HG03558 (cell line): Measurements from ENCODE around the gene BANP.
A peak's percentile ranks its signal among the peaks of the same experiment; 100 is the strongest.

Experiments used
- ATAC-seq: cut with Tn5 transposase; IDR thresholded peaks from one replicate; pipeline ENCODE4 v1.9.1; 2021; ENCODE audit warnings: moderate number of reproducible peaks; ENCODE audit not compliant: unreplicated experiment; ENCODE audit errors: extremely low read depth

BANP gene

GRCh38 chr16:88061346-88062110, 110.3 kb downstream of the BANP start:
- ATAC-seq: no peak

DNA sequence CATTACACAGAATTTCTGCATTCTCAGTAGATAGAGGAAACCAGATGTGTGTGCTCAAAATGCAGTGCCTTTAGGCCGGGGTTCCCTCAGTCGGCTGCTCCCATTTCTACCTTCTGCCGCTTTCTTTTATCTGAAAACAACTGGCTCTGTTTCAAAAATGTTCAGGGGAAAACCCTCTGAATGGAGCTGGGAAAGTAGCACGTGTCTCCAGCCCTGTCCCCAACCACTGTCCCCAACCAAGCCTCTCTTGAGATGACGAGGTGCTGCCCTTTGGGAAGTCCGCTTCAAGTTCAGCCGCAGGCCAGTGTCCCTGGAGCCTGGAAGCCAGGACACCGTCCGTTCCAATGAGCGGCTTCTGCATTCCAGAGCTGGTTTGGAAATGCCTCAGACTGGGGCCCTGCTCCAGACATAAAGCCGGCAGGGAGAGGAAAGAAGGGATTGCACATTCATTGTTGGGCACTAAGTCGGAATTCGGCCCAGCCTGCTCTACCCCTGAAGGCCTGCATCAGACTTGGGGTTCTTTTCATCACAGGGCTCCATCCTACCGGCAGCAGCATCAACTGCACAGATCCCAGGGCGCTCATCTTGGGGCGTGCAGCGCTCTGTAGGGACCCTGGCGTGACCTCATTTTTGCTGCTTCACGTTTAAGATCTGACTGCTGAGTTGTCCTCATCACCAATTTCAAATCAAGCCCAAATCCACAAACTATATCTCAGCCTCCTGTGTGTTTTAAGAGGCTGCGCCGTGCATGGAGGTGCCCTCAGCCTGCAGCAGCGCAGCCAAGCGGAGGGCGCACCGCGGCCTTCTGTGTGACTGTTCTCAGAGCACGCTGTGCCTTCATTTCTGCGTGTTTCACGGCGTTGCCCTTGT, 111.3 kb downstream of the BANP start:
- ATAC-seq: no peak

DNA sequence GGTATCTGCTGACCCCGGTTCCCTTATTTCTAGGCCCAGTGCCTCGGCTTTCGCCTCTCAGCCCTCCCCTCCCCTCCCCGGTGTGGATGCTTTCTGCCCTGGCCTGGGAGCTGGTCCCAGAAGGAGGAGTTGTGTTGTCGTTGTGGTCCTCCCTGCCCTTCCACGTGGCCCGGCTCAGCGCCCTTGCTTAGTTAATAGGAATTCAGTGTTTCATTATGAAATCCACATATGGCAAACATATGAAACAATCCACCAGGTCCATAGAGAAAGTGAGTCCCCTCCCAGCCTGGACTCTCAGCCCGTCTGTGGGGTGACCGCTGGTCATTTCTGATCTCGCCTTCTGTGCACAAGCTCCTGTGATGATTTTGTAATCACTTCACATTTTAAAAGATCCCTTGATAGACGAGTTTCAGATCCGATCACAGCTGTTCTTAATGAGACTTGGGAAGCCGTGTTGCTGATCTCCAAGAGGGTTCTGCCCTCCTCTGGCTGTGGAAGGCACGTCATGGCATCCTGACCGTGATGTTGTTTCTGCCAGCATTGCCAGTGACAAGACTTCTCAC, 112.1 kb downstream of the BANP start:
- ATAC-seq: no peak

GRCh38 chr16:88064011-88064888, 113.0 kb downstream of the BANP start:
- ATAC-seq: no peak

DNA sequence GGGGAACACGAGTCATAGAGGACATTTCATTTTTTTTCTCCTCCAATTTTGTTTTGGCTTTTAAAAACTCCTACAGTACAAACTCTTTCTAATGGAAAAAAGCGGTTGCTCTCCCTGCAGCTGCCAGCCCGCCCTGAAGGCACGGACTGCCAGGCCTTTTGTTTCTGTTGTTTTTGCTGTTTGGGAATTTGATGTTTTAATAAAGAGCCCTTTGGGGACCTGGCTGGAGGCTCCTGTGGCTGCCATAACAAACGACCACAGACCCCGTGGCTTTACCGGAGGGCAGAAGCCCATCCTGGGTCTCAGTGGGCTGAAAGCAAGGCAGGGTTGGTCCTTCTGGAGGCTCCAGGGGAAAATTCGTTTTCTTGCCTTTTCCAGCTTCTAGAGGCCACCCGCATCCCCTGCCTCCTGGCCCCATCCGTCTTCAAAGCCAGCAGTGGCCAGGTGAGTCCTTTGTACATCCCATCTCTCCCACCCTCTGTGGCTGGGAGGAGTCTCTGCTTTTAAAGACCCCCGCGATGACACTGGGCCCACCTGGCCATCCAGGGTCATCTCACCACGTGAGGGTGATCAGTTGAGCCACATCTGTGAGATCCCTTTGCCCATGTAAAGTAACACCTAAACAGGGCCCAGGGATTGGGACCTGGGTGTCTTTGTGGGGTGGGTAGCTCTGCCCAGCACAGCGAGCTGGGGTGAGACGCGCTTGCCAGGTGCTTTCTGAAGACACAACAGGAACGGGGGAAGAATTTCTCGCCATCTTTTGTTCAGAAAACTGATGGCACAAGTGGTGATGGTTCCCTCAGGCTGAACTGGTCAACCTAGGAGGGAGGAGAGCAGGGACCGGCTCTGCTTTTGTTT, 113.9 kb downstream of the BANP start:
- no peak for ATAC-seq

- ATAC-seq: no peak
Measured at GRCh38 chr16:88065747-88066142, 114.5 kb downstream of the BANP start.

GRCh38 chr16:88066234-88066633, 115.0 kb downstream of the BANP start:
- ATAC-seq: no peak

GRCh38 chr16:88066680-88067529, 115.7 kb downstream of the BANP start:
- ATAC-seq: no peak

DNA sequence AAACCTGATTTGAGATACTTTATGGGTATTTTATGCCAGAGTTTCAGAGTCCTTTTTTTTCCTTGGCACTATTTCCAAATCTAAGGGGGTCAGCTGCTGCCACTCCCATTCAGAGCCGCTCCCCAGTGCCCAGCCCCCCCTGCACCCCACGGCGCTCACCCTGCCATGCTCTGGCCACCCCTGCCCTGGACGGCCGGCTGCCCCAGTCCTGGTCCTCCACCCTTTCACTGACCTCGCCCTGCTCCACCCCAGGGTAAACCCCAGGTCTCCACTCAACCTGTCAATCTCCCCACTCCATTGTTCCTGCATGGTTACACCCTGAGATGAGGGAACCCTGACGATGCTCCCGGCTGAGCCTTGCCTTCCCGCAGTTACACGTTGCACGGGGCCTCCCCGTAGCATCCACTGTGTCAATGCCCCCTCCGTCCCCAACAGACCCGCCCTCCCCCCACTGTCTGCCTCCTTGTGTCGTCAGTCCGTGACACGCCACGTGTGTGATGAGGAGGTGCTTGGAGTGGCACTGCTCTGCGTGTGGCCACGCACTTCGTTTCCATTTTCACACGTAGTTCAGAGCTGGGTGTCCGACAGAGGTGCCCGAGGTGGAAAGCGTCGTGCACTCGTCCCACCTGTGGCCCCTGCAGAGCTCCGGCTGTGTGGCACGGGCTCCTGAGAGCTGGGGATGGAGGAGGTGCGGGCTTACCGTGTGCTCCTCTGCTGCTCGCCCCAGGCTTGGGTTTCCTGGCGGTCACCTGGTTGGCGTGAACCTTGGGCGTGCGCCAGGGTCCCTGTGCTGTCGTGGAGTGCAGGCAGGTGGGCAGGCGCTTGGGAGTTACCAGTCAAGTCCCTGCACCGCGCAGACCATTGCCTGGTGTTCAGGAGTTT, 116.5 kb downstream of the BANP start:
- ATAC-seq: no peak

DNA sequence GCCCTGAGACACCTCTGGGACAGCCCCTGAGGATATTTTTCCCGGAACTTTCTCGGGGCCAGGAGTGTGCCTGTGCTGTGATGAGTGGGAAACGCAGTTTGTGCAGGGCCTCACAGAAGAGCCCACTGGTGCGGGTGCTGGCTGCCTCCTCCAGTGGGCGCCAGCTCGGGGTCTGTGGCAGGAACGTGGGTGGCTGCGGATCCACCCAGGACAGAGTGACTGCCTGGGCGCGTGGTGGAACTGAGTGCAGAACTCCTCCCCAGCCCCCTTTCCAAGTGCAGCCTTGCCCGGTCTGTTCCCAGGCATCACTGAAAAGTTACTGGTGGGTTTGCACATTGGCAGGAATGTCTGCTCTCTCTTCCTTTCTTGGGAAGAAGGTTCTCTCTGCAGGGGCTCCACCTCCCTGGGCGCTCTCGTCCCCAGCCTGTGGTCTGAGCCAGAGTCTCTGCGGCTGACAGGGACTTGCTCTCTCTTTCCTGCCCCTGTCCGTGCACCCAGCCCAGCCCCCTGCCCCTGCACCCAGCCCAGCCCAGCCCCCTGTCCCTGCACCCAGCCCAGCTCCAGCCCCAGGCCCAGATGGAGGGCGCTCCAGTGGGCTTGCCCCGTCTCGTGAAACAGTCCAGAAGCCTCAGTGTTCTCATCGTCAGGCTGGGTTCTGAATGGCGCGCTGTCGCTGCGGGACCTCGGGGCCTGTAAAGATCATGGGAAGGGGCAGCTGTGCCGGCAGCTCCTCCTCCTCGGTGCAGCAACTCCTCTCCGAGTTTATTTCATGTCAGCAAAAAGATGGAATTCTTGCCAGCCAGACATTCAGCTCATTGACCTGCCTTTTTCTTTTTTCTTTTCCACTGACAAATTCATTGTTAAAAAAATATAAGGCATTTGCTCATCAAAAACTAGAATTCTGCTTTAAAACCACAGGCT, 117.5 kb downstream of the BANP start:
- no peak for ATAC-seq

DNA sequence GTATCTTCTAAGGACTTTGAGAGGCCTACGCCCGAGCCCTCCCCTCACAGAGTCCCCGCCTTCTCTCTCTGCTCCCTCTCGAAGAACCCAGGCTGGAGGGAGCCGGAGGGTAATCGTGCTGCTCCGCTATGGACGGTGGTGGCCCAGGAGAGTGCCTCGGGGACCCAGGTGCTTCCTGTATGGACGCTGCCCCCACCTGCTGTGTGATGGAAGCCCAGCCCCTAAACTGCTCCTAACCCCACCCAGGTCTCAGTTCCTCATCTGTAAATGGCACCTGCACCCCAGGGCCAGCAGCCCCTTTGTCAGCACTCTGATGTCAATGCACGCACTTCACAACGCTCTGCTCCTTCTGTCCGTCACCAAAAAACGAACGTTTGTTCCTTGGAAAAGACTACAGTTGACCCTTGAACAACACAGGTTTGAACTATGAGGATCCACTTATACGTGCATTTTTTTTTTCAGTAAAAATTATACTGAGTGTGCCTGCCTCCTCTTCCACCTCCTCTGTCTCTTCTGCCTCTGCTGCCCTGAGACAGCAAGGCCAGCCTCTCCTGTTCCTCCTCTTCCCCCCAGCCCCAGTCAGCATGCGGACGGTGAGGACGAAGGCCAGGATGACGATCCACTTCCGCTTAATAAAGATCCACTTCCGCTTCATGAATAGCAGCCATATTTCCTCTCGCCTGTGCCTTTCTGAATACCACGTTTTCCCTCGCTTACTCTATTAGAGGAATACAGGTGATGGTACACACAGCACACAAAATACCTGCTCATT, 118.3 kb downstream of the BANP start:
- ATAC-seq: peak; percentile 50

DNA sequence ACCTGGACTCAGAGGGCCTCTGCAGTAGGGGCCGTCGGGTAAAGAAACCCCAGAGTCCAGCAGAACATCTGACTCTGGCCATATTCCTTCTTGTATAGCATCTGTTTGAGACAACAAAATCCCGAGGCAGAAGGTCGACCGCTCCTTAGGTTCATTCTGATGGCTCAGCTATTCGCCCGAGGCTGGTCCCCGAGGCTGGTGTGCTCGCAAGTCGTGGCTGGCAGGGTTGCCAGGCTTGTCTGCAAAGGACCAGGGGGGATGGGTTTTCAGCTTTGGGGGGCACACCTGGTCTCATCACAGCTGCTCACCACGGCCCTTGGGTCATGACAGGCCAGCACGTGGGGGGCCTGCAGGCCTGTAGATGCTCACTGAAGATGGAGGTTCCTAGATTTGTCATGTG, 119.1 kb downstream of the BANP start:
- no peak for ATAC-seq

GRCh38 chr16:88070989-88071625, 119.9 kb downstream of the BANP start:
- ATAC-seq: no peak

DNA sequence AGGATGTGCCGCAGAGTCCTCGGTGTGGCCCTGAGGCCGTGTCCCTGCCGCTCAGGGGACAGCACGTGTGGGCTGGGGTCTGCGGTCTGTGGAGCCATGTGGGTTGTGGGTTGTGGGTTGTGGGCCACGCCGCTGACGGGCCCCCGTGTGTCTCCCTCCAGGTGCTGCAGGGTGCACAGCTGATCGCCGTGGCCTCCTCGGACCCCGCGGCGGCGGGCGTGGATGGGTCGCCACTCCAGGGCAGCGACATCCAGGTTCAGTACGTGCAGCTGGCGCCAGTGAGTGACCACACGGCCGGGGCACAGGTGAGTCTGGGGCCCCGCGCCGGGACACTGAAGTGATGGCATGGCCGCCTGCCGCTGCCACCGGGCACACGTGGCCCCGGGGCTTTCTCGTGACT, 120.7 kb downstream of the BANP start:
- no peak for ATAC-seq

DNA sequence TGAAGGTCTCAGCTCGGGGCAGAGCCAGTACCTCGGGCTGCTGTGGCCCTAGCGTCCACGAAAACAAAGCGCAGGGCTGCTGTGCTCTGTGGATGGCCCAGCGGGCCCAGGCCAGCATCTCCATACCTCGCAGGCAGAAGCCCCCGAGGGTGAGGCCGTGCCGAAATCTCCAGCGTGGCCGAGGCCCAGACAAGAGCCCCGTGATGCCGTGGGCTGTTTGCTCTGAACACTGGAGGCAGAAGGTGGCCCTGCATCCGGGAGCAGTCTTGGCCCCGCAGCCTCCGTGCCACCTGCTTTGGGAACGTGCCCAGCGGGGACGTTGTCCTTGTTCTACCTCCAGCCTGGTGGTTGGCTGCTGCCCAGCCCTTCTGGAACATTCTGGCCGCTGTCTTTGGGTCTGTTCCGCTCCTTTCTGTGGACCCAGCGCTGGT, 121.4 kb downstream of the BANP start:
- ATAC-seq: no peak
